GM21825 (cell line): Measurements from ENCODE around the gene MAS1L.

ENCODE experiments used
- ATAC-seq: cut with Tn5 transposase; IDR thresholded peaks from one replicate; pipeline ENCODE4 v1.9.1; 2021; ENCODE audit warnings: mild to moderate bottlenecking, moderate library complexity; ENCODE audit not compliant: unreplicated experiment

The MAS1L gene

DNA sequence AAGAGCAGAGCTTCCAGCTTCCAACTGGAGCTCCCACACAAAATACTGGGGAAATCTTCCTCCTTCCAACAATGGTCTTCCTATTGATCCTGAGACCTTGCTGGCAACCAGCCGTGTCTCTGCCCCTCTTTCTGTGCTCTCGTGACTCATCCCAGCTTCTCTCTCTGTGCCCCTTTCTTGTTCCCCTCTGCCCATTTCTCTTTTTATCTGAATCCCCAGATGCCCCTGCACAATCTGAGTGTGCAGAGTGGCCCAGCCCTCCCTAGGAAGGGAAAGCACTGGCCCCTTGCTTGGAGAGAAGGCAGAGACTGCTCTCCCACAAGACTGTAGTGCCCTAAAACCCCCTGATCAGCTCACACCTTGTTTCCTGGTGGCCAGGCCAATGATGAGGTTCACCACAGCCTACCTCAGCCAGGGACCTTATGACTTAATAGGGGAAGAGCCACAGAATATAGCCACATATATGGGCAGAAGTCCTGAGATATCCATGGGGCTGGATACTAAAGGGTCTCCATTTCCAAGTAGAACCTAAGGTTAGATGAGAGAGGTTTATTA is 23.1 kb upstream of the MAS1L start:
- ATAC-seq: no peak

DNA sequence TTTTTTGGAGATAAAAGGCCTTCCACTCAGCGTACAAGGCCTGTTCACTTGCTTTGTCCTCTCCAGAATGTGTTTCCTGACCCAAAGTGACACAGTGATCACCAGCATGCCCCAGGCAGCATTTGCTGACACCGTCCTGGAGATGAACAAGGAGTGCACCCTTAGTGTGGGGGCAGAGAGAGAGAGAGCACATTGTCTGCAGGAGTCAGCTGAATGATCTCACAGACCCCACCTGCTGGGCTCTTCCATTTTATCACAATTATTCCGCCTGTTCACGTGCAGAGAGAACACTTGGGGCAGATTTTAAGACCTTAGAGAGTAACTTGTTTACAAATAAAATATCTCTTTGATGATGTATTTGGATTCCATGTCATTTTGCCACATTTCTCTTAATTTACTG is 22.4 kb upstream of the MAS1L start:
- ATAC-seq: no peak

DNA sequence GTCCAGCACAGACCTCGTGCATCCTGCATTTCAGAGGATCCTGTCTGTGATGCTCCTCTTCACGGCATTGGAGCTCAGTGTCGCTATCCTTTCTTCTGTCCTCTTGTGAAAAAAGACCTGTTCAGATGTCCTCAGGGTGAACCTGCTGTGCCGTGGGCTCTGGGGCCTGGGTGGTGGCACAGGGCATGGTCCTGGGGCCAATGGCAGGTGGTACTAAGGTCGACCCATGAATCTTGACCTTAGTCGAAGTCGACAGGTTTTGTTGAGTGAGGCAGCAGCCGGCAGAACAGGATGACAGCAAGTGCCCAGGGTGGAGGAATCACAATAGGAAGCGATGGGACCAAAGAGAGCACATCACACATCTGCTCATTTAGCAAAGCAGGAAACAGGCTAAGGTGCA is 22.0 kb upstream of the MAS1L start:
- ATAC-seq: no peak

DNA sequence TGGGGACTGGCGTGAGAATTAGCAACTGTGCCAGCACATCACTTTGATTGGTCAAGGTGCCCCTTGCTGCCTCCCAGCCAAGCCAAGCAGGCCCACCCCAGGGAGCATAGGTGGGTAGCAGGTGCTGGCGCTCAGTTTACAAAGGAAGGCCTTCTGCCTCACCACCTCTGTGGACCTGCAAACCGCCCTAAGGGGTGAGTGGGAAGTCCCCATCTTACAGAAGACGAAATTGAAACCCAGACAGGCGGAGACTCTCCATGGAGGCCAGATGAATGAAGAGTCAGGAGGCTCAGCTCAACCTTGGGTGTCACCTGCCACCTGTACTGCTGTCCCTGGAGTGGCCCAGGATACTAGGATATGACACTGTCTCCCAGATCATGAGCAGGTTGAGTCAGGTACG is 21.5 kb upstream of the MAS1L start:
- peak; percentile 71 for ATAC-seq

DNA sequence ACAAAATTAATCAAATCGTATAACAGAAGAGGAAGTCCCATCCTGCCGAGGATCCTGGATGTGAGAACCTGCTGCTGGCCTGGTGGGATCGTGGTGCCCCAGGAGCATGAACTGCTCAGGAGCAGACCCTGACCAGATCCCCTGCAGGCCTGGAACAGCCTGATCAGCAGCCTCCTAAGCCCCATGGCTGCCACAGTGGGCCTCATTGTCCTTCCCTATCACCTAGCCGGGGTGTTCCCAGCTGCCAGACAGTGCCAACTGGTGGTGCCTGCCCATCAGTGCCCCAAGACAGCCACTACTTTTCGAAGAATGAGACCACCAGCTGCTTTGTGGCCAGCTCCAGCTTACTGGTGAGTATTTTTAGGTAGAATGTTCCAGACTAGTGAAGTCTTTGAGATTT is 19.6 kb upstream of the MAS1L start:
- ATAC-seq: no peak

DNA sequence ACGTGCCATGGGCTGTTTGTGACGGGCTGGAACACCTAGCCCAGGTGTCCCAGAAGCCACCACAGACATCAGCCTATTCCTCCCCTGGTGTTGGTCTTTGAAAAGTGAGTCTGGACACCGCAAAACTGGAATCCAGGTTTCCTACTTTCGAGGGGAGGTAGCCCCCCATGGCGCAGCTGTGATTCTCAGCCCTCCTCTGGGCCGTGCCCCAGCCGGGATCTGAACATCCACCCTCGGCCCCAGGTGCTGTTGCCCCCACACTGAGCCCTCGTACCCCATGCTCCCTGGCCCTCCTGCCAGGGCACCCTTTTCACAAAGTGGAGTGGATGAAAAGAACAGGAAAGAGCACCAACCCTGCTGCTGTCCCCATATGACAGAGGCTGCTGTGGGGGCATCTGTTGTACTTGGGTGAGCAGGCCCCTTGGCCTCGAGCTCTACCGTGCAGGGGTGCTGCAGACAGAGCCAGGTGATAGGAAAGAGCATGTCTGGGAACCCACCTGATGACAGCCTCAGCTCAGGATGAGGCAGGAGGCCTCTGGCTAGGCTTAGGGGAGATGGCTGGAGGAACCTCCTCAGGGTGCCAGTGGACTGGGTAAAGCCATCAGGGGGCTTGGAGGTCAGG is 18.8 kb upstream of the MAS1L start:
- ATAC-seq: no peak

DNA sequence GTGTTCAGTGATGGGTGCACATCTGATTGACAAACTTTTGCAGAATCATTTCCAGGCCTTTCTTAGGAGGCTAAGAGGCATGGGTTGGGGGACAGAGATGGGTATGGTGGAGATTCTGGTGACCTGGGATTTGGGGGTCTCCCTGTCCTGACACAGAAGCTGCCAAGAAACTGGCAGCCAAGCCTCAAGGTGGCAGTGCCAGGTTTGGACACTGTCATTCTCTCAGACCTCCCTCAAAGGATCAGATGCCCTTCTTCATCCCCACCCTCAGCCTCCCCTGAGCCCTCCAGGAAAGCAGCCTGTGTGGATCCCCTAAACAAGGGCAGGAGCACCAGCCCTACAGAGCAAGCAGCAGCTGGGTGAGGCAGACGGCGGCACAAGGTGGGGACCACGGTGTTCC is 18.1 kb upstream of the MAS1L start:
- no peak for ATAC-seq

DNA sequence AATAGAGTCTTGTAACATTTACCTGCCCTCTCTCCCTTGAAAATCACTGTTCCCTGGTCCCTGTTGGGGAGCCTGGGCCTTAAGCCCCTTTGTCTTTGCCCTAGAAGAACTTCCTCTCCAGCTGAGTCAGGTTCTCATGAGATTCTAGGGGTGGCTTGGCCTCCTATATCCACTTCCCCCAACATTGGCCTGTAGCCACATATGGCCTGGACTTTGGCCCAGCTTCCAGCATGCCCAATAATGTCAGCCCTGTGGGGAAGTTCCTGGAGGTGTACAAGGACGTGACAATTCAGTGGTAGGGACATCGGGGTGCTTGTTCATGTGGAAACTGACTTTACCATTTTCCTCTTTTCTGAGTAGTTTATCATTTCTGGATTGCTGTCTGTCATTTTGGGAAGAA is 17.2 kb upstream of the MAS1L start:
- no peak for ATAC-seq

DNA sequence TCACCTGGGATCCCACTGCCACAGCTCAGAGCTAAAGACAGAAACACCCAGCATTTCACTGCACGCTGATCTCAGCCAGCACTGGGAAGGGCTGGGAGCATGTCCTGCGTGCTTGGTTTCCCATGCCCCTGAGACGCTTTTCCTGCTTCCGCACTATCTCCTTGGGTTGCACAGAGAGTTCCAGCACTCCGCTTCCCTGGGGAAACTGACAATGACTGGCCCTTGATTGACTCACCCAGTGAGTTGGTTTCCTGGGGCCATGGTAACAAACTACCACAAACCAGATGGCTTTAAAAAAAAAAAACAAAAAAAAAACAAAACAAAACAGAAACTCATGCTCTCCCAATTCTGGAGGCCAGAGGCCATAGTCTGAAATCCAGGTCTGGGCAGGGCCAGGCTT is 14.8 kb upstream of the MAS1L start:
- ATAC-seq: no peak

DNA sequence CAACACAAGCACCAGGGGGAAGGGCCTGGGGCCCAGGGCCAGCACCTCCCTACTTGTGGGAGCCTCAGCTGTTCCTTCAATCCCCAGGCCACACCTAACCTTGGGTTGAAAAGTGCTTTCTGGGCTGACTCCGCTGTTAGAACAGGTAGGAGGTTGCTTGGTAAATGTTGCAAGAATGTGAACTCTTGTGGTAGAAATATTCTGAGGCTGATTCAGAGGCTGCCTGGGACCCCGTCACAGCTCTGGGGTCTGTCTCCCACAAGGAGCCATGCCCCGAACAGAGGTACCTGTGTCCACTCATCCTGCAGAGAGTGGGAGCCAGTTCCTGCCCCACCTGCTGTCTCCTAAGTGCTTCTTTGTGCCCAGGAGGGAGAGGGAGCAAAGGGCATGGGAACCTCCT is 14.4 kb upstream of the MAS1L start:
- no peak for ATAC-seq

DNA sequence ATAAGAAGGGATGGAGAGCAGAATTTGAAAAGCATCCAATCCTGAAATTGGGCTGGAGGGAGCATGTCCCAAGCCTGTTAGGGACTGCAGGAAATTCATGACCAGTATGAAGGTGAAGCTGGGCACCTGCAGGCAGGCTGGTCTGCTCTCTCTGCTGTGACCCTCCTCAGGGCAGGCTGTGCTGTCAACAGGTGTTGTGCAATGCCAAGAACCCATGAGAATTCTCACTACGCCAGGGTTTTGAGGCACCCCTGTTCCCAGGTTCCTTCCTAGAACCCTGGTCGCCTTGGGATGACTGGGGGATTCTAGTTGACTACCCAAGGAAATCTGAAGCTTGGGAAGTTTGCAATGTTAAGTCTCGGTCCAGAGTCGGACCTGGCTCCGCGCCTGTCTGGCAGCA is 13.3 kb upstream of the MAS1L start:
- ATAC-seq: no peak

DNA sequence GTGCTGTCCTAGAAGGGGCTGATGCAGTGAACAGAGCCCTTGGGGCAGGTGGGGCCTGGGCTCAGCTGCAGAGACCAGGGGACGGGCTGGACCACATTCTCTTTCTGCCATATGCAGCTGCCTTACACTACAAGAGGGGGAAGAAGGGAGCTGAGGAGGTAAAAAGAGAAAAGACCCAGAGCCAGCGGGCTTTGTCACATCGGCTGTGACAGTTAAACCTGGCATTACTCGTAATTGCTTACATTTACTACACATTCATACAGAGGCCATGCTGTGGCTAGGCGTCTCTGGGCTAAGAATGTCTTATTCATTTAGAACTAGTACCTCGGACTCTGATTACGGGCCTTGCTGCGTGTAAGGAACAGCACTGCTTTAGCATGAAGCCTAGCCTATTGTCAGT is 12.8 kb upstream of the MAS1L start:
- no peak for ATAC-seq

DNA sequence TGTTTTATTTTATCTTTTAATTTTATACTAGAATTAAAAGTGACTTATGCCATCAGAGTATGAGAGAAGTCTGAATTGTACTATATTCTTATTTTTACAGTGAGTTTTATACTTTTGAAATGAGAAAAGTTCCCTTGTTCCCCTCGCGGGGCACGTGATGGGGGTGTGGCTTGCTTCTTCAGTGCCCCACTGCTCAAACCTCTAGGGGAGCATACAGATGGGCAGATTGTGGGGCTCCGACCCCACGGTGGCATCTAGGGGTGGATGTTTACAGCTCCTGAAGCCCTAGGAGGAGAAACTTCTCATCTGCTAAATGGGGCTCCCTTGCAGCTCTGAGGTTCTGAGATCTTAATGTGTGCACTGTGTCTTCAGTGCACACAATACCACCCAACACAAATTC is 11.9 kb upstream of the MAS1L start:
- ATAC-seq: no peak

DNA sequence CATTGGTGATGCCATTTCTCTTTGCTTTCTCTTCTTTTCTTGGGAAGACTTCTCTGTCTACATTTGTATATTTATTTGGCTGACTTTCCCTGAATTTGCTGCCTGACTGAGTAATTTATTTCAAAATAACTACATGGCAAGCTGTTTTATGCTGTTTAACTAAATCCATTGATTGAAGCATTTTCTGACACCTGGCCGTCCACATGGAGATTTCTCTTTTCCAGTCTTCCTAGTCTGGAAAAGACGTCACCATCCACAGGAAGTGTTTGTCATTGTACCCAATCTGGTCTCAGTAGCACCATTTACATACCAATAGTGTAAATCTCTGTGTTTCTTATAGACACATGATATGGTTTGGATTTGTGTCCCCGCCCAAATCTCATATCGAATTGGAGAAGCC is 9.2 kb upstream of the MAS1L start:
- no peak for ATAC-seq

DNA sequence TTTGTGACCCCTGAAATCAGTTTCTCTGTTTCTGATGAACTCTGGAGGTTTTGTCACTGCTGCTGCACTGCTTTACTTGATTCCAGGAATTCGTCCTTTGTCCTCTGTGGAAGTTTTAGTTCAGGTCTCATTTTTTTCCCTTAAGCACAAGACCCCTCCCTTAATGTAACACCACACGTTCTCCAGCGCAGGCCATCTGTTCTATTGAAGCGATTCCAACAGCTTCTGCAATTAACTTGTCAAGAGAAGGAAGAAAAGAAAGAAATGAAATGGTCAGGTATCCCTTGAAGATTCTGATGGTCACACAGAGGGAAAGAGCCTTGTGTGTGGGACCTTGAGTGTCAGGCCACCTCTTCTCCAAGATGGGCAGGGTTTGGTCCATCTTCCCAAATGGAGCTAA is 7.8 kb upstream of the MAS1L start:
- ATAC-seq: no peak

DNA sequence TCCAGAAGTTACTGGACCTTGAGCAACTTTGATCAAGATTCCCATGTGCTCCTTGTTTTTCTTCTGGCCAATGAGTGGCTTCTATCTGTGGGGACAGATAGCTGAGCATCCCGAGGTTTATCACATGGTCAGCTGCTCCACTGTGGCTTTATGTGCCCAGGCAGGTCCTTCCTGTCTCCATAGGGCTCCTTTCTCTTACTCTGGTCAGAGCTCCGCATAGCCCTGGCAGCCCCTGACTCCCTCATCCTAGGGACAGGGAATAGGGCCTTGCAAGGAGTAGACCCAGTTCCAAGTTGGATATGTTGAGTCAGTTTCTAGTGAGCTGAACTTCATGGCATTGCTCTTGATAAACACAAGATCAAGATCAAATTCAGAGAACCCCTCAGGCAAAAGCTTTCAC is 6.4 kb upstream of the MAS1L start:
- ATAC-seq: no peak

DNA sequence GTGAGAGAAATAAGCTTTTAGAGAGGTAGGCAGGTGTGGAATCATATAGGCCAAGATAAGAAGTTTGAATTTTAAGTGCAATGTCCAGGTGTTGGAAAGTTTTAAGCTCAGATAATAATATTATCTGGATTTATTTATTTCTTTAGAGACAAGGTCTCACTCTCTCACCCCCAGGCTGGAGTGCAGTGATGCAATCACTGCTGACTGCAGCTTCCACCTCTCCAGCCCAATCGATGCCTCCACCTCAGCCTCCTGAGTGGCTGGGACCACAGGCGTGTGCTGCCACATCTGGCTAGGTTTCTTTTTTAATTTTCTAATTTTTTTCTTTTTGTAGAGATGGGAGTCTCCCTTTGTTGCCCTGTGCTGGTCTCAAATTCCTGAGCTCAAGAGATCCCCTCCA is 5.5 kb upstream of the MAS1L start:
- ATAC-seq: no peak

DNA sequence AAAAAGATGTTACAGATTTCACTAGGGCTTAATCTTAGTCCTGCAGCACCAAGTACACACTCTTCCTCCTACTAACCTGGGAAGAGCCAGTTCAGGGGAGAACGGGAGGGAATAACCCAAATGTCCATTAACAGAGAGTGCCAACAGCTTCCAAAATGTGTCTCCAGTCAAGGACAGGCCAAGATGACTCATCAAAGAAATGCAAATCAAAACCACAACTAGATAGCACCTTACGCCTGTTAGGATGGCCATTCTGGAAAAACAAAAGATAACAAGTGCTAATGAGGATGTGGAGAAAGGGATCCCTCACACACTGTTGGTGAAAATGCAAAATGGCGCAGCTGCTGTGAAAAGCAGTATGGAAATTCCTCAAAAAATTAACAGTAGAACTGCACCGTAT is 3.8 kb upstream of the MAS1L start:
- no peak for ATAC-seq

DNA sequence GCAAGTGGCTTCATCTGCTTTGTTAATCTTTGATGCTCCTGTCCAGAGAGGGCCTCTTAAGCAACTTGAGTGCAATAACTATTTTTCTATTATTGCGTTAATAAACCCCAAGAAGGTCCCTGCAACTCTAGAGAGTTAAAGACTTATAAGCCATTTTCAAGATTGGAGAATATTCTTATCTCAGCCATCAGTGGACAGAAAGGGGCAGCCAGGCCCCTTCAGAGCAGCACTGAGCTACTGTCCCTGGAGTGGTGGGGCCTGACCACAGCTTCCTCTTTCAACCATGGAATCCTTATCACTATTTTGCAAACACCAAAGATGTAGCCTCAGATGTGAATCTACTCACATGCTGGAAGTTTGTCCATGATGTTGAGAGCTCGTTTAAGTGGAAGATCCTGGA is 2.8 kb upstream of the MAS1L start:
- no peak for ATAC-seq

DNA sequence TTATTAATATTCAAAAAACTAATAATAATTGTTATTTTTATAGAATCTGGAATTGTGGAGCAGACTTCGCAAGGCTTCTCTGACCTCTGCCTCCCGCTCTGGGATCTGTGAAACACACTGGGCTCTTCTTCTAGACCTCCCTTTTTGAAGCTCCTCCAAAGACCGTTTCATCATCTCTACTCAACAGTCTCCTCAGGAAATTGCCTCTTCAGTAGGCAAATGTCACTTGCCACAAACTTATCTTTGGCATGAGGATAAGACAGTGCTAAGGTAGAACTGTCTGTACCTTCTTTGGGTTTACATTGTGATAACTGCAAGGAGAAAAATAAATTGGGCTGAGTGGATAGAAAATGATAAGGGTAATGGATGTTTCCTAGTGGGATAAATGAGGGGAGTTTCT is 2.3 kb upstream of the MAS1L start:
- ATAC-seq: no peak

DNA sequence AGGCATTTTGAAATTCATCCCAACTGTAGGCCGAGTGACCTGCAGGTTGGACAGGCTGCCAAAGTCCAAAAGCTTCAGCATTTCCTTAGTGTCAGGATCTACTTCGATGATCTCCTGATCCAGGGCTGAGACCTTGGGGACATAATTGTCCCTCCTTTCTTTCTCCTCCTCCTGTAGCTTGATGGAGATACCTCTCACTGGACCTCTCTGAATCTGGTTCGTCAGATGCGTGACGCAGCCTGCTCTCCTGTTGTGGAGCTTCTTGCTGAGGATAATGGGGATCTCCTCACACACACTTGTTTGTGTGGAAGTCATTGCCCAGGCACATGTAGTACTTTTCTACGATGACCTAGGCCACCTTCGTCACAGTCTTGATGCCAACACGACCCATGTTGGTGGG is 1.5 kb upstream of the MAS1L start:
- no peak for ATAC-seq

DNA sequence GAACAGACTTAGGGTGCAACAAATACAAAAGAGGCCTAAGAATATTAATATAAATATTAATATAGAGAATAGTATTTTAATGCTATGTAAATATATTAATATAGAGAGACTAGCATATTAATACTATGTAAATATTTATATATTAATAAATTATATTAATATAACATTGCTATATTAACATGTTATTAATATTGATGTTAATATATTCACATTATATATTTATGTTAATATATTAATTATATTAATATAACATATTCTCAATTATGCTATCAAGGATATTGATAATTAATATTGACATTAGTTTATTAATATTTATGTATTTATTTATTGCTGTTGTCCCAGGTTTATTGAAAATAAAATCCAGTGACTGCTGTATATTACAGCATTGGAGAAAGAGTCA is 1.1 kb upstream of the MAS1L start:
- ATAC-seq: no peak

DNA sequence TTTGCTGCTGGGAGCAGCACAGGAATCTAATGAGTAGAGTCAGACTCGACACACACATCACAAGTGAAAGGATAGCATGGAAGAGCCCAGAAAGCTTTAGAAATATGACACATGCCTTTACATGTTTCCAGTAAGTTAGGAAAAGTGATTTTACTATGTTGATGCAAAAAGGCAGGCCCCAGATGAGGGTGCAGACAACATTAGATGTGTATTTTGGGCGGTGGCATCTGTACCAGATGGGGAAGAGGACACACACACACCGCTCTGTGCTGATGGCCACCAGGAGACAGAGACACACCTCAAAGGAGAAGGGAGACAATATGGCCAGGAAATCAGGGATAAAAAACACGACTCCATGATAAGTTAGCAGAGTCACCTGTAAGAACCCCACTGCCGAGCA is 625 bp downstream of the MAS1L start:
- no peak for ATAC-seq
